GM10248 (cell line): ENCODE data around the gene TPM1.

ENCODE experiments used
- CTCF ChIA-PET: fragments of 300-600 bp; sonication (Branson Sonifier 250); formaldehyde crosslinking; extraction: SDS; loops from one replicate; lab custom pipeline; 2021; ENCODE audit warnings: antibody characterized with exemption; lab: Yijun Ruan, JAX
- POLR2A ChIA-PET: fragments of 350-650 bp; sonication (Branson Sonifier 250); formaldehyde crosslinking; extraction: SDS; loops from one replicate; lab custom pipeline; 2020; ENCODE audit warnings: antibody characterized with exemption; lab: Yijun Ruan, JAX
- DNase-seq: peaks from one replicate; pipeline ENCODE4 v3.0.0; 2012; ENCODE audit errors: extremely low spot score
- CTCF ChIP-seq: IDR thresholded peaks from 2 replicates; pipeline ENCODE4 v1.5.1; 2012; ENCODE audit warnings: mild to moderate bottlenecking, low read depth; ENCODE audit errors: extremely low read depth, missing control alignments, control extremely low read depth

TPM1 gene

GRCh38 chr15:63041402-63041973 lies 1.1 kb upstream of the TPM1 start:
- no peak for TF ChIP-seq CTCF
- CTCF ChIA-PET, result no interaction called here
- POLR2A ChIA-PET, result no interaction called here
- no peak for DNase-seq

GRCh38 chr15:63042877-63043334 lies 359 bp downstream of the TPM1 start:
- CTCF ChIA-PET, result no interaction called here
- POLR2A ChIA-PET, result no interaction called here
- DNase-seq, result no peak
- no peak for TF ChIP-seq CTCF

GRCh38 chr15:63043335-63044076 lies 959 bp downstream of the TPM1 start:
- ChIA-PET POLR2A (no interaction called here), CTCF (no interaction called here)
- no peak for TF ChIP-seq CTCF
- no peak for DNase-seq

GRCh38 chr15:63044077-63044644 lies 1.6 kb downstream of the TPM1 start:
- no peak for DNase-seq
- POLR2A ChIA-PET, result no interaction called here
- CTCF ChIA-PET, result interaction anchor here (3.8 to 6.1 kb wide), 2 partner anchors 47 to 358 kb away, joined by 22 to 164 read pairs; no protein-coding TSS in a partner anchor
- no peak for TF ChIP-seq CTCF

- no peak for TF ChIP-seq CTCF
- POLR2A ChIA-PET, result no interaction called here
- CTCF ChIA-PET, result interaction anchor here (3.8 to 6.1 kb wide), 2 partner anchors 46 to 357 kb away, joined by 22 to 164 read pairs; no protein-coding TSS in a partner anchor
- no peak for DNase-seq
These were observed 2.3 kb downstream of the TPM1 start for GRCh38 chr15:63044645-63045464.

GRCh38 chr15:63045465-63045840 lies 2.9 kb downstream of the TPM1 start:
- POLR2A ChIA-PET, result no interaction called here
- no peak for TF ChIP-seq CTCF
- CTCF ChIA-PET, result interaction anchor here (3.8 to 6.1 kb wide), 2 partner anchors 46 to 356 kb away, joined by 22 to 164 read pairs; no protein-coding TSS in a partner anchor
- no peak for DNase-seq
